Endothelial cell (in vitro differentiated cells): ENCODE data around the gene TBC1D16. TPM values are rescaled to one million over a fixed set of nuclear protein-coding genes. Genes with fewer than 3 reads are reported as not detected.
A peak's percentile ranks its signal among the peaks of the same experiment; 100 is the strongest.

Experiments used
- DNase-seq: peaks from one replicate; pipeline ENCODE4 v3.0.0; 2021; ENCODE audit warnings: low spot score
- H3K27ac Mint-ChIP-seq: one replicate; pipeline ENCODE4 v1.8.0; 2021; ENCODE audit warnings: mixed read lengths, inconsistent platforms; ENCODE audit not compliant: unreplicated experiment
- H3K27me3 Mint-ChIP-seq: one replicate; pipeline ENCODE4 v1.8.0; 2021; ENCODE audit warnings: mild to moderate bottlenecking, moderate library complexity, mixed read lengths, inconsistent platforms; ENCODE audit not compliant: unreplicated experiment
- H3K36me3 Mint-ChIP-seq: one replicate; pipeline ENCODE4 v1.8.0; 2021; ENCODE audit warnings: mild to moderate bottlenecking, low read depth, mixed read lengths, inconsistent platforms; ENCODE audit not compliant: unreplicated experiment
- H3K4me1 Mint-ChIP-seq: one replicate; pipeline ENCODE4 v1.8.0; 2021; ENCODE audit warnings: mild to moderate bottlenecking, mixed read lengths, inconsistent platforms; ENCODE audit not compliant: unreplicated experiment
- H3K4me3 Mint-ChIP-seq: one replicate; pipeline ENCODE4 v1.8.0; 2021; ENCODE audit warnings: mild to moderate bottlenecking, mixed read lengths, inconsistent platforms; ENCODE audit not compliant: unreplicated experiment
- H3K9me3 Mint-ChIP-seq: one replicate; pipeline ENCODE4 v1.8.0; 2021; ENCODE audit warnings: mixed read lengths, inconsistent platforms; ENCODE audit not compliant: unreplicated experiment
- total RNA-seq: library from RNA; stranded (reverse); fragmentation: NEBNext Ultra II Directional; extraction: Animal tissue kit (Norgen Biotek cat#: 25700); gene quantifications from one replicate; pipeline ENCODE4 v1.2.1, GENCODE V29; 2021; ENCODE audit not compliant: unreplicated experiment
- TF ChIP-seq, protein P1 (sequence below): fragments of 200-600 bp; sonication (generic); IDR thresholded peaks from one replicate; pipeline ENCODE4 v1.5.0; 2021; ENCODE audit warnings: antibody characterized with exemption; ENCODE audit not compliant: unreplicated experiment

The TBC1D16 gene
- total RNA-seq, 1 donor from 2014 or later: 126 TPM

DNA sequence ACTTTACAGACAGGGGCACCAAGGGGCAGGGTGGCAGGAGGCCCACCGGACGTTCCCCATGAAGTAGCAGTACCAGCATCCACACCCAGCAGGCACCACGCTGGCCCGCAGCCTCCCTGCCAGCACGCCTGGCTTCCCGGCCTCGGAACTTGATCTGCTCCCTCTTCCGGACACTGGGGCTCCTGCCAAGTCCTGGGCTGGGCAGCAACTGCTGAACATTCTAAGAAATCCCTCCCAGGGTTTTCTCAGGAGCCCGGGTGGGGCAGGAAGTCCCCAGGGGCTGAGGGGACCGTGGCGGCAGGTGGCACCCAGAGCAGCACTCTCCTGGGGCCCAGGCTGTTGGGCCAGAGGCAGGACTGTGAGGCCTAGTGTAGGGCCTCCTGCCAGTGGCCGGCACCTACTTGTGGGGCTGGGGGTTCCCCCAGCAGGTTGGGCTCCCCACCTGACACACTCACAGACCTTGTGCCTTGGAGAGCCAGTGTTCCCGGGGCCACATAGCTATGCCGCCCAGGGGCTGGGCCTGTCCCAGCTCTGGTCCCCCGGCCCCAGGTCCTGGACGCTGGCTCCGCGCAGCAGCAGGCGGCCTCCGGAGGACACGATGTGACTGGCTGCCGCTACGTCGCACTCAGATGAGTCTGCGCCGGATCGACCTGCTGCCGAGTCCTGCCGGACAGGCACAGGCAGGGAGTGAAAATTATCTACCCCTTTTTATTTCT lies 110.3 kb downstream of the TBC1D16 start:
- no peak overlapping the region for H3K27ac Mint-ChIP-seq
- H3K4me3 Mint-ChIP-seq: no peak overlapping the region
- TF ChIP-seq, protein P1, sequence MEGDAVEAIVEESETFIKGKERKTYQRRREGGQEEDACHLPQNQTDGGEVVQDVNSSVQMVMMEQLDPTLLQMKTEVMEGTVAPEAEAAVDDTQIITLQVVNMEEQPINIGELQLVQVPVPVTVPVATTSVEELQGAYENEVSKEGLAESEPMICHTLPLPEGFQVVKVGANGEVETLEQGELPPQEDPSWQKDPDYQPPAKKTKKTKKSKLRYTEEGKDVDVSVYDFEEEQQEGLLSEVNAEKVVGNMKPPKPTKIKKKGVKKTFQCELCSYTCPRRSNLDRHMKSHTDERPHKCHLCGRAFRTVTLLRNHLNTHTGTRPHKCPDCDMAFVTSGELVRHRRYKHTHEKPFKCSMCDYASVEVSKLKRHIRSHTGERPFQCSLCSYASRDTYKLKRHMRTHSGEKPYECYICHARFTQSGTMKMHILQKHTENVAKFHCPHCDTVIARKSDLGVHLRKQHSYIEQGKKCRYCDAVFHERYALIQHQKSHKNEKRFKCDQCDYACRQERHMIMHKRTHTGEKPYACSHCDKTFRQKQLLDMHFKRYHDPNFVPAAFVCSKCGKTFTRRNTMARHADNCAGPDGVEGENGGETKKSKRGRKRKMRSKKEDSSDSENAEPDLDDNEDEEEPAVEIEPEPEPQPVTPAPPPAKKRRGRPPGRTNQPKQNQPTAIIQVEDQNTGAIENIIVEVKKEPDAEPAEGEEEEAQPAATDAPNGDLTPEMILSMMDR: no peak
- no peak for DNase-seq
- peaks cover 17% of the 10 kb centered on the region for H3K27me3 Mint-ChIP-seq
- no peaks in the 10 kb centered on the region for H3K9me3 Mint-ChIP-seq
- H3K4me1 Mint-ChIP-seq: no peaks in the 10 kb centered on the region
- no peaks in the 10 kb centered on the region for H3K36me3 Mint-ChIP-seq

DNA sequence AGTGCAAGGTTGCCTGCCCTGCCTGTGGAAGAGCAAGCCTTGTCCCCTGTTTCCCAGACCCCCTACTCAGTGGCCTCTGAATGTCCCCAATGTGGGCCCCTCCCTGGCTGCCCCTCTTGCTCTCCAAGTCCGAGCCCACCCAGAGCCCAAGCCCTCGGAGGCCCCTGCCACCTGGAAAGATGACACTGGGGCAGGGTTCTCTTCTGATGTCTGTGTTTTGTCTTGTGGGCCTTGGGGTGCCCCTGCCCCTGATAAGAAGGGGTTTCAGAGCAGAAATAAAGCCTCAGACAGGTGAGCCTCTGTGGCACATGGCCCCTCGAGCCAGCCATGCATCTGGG lies 111.1 kb downstream of the TBC1D16 start:
- Mint-ChIP-seq H3K36me3 (no peaks in the 10 kb centered on the region), H3K4me1 (no peaks in the 10 kb centered on the region), H3K9me3 (no peaks in the 10 kb centered on the region), H3K4me3 (no peak overlapping the region), H3K27me3 (peaks cover 19% of the 10 kb centered on the region), H3K27ac (no peak overlapping the region)
- TF ChIP-seq, protein P1: no peak
- no peak for DNase-seq

DNA sequence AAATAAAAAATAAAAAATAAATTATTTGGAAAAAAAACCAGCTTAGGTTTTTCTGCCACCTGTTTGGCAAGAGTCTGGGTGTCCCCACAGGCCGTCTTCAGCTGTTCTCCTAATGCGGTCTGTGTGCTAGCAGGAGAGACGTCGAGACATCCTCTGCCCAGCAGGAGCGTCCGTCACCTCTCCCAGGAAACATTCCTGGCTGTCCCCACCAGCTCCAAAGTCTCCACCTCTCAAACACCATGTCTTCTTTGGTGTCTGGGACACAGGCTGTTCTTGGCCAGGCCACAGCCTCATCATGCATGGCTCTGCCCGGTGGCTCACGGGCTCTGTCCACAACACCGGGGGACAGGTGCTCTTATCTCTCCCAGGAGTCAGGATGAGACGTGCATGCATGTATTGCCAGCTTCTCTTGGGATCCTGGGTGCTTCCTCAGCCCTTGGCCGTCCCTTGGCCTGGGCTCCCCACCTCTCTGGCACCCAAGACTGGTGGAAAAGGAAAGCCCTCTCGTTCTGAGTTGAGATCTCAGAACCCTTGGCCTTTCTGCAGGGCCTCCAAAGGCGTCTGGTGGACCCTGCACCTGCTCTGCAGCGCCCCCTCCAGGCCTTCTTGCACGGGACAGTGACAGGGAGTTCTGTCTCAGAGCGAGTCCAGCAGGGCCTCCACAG lies 111.6 kb downstream of the TBC1D16 start:
- Mint-ChIP-seq H3K4me1 (no peaks in the 10 kb centered on the region), H3K27ac (no peak overlapping the region), H3K36me3 (no peaks in the 10 kb centered on the region), H3K4me3 (no peak overlapping the region), H3K27me3 (peaks cover 19% of the 10 kb centered on the region), H3K9me3 (no peaks in the 10 kb centered on the region)
- TF ChIP-seq, protein P1: peak; percentile 82
- DNase-seq: peak; percentile 95

DNA sequence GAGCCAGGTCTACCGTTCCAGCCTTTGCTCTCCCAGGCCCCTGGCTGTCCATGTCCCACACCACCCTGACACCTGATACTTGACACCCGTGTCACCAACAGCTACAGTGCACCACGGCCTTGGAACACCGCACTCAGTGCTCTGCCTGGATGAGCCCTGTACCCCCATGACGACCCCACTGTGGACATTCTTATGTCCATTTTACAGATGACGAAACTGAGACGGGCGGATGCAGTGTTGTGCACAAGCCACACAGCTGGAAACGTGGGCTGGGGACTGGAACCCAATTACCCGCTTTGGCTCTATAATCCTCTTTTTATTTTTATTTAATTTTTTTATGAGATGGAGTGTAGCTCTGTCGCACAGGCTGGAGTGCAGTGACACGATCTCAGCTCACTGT lies 112.9 kb downstream of the TBC1D16 start:
- H3K36me3 Mint-ChIP-seq: no peaks in the 10 kb centered on the region
- H3K4me3 Mint-ChIP-seq: no peak overlapping the region
- no peak for DNase-seq
- TF ChIP-seq, protein P1: no peak
- no peaks in the 10 kb centered on the region for H3K9me3 Mint-ChIP-seq
- H3K27ac Mint-ChIP-seq: no peak overlapping the region
- H3K4me1 Mint-ChIP-seq: no peaks in the 10 kb centered on the region
- H3K27me3 Mint-ChIP-seq: peaks cover 10% of the 10 kb centered on the region

DNA sequence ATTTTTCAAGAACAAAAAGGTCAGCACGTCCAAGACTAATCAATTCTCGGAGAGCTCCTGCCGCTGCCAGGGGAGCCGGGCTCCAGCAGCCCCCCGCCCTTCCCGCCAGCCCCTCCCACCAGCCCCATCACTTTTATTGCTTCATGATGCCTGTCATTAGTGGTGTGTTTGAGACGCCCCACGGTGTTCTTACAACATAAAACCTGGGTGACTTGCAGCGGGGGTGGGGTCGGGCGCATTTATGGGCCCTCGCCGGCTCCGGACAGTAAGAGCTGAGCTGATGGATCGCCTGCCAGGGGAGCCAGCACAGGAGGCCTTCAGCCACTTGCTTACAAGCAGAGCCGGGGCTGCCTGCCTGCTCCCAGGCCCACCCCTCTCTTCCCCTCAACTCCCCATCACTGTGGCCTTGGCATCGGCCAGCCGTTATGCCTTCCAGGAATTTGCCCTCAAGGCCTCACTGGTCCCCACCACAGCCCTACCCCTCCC lies 113.5 kb downstream of the TBC1D16 start:
- Mint-ChIP-seq H3K27ac (no peak overlapping the region), H3K9me3 (no peaks in the 10 kb centered on the region), H3K4me1 (no peaks in the 10 kb centered on the region), H3K36me3 (no peaks in the 10 kb centered on the region), H3K4me3 (no peak overlapping the region), H3K27me3 (peaks cover 12% of the 10 kb centered on the region)
- TF ChIP-seq, protein P1: no peak
- DNase-seq: no peak
